Activated CD8-positive, alpha-beta T cell treated with anti-CD3 and anti-CD28 coated beads for 36 hours (primary cell): ENCODE measurements around the gene GPR31. TPM values are rescaled to one million over a fixed set of nuclear protein-coding genes. Genes with fewer than 3 reads are reported as not detected.
A peak's percentile ranks its signal among the peaks of the same experiment; 100 is the strongest.

Experiments
- ATAC-seq: fragments of 200-7000 bp; cut with Tn5 transposase; one replicate; pipeline ENCODE4 v1.10.0; 2021; ENCODE audit warnings: mild to moderate bottlenecking, moderate library complexity
- CTCF ChIA-PET: fragments of 350-600 bp; sonication (Branson Sonifier 250); formaldehyde crosslinking; loops from one replicate; lab custom pipeline; 2021; ENCODE audit warnings: antibody characterized with exemption; lab: Charles Lee
- POLR2A ChIA-PET: fragments of 350-600 bp; sonication (Branson Sonifier 250); formaldehyde crosslinking; loops from one replicate; lab custom pipeline; 2021; ENCODE audit warnings: antibody characterized with exemption; lab: Charles Lee
- DNase-seq: peaks from one replicate; pipeline ENCODE4 v3.0.0-alpha.2; 2020
- H3K27ac Mint-ChIP-seq: one replicate; pipeline ENCODE4 v1.8.0; 2021; ENCODE audit warnings: mild to moderate bottlenecking, mixed read lengths
- H3K27me3 Mint-ChIP-seq: one replicate; pipeline ENCODE4 v1.8.0; 2021; ENCODE audit warnings: mixed read lengths
- H3K36me3 Mint-ChIP-seq: one replicate; pipeline ENCODE4 v1.8.0; 2021; ENCODE audit warnings: low read depth, mixed read lengths
- H3K4me1 Mint-ChIP-seq: one replicate; pipeline ENCODE4 v1.8.0; 2021; ENCODE audit warnings: low read depth, mixed read lengths
- H3K4me3 Mint-ChIP-seq: one replicate; pipeline ENCODE4 v1.8.0; 2021; ENCODE audit warnings: mild to moderate bottlenecking, moderate library complexity, mixed read lengths
- H3K9me3 Mint-ChIP-seq: one replicate; pipeline ENCODE4 v1.8.0; 2021; ENCODE audit warnings: mixed read lengths
- intact Hi-C: fragments of 100-400 bp; cut with micrococcal nuclease; formaldehyde crosslinking; loops from one replicate; pipeline ENCODE4 v1.10.0; 2022
- total RNA-seq, 2 experiments: library from RNA; stranded (reverse); gene quantifications; one replicate each; pipeline ENCODE4 v1.2.3, GENCODE V29; 2021
- TF ChIP-seq, protein P1 (sequence below): fragments of 200-600 bp; IDR thresholded peaks from one replicate; pipeline ENCODE4 v1.8.0; 2022; ENCODE audit warnings: antibody characterized with exemption, mild to moderate bottlenecking

GPR31 gene
- total RNA-seq, 2 experiments from 2014 or later = not detected

DNA sequence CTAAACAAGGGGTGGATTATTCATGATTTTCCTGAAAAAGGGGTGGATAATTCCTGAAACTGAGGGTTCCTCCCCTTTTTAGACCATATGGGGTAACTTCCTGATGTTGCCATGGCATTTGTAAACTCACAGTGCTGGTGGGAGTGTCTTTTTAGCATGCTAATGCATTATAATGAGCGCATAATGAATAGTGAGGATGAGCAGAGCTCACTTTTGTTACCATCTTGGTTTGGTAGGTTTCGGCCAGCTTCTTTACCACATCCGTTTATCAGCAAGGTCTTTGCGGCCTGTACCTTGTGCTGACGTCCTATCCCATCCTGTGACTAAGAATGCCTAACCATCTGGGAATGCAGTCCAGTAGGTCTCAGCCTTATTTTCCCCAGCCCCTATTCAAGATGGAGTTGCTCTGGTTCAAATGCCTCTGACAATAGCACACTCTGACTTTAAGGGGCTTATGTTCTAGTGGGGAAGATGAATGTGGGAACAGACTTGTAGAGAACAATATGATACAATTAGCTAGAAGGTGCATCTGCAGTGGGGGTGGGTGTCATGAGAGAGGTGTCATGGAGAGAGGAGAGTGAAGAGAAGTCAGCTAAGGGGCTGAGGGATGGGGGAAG lies 4.2 kb upstream of the GPR31 start:
- Mint-ChIP-seq H3K9me3 (no peaks in the 10 kb centered on the region), H3K4me3 (no peak overlapping the region), H3K4me1 (no peaks in the 10 kb centered on the region), H3K27ac (no peak overlapping the region), H3K36me3 (no peaks in the 10 kb centered on the region), H3K27me3 (no peaks in the 10 kb centered on the region)
- CTCF ChIA-PET = interaction anchor here (0.7 kb wide), 1 partner anchor 29 kb away, joined by 3 read pairs; no protein-coding TSS in a partner anchor
- TF ChIP-seq, protein P1, sequence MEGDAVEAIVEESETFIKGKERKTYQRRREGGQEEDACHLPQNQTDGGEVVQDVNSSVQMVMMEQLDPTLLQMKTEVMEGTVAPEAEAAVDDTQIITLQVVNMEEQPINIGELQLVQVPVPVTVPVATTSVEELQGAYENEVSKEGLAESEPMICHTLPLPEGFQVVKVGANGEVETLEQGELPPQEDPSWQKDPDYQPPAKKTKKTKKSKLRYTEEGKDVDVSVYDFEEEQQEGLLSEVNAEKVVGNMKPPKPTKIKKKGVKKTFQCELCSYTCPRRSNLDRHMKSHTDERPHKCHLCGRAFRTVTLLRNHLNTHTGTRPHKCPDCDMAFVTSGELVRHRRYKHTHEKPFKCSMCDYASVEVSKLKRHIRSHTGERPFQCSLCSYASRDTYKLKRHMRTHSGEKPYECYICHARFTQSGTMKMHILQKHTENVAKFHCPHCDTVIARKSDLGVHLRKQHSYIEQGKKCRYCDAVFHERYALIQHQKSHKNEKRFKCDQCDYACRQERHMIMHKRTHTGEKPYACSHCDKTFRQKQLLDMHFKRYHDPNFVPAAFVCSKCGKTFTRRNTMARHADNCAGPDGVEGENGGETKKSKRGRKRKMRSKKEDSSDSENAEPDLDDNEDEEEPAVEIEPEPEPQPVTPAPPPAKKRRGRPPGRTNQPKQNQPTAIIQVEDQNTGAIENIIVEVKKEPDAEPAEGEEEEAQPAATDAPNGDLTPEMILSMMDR = no peak
- DNase-seq = no peak
- intact Hi-C loops = no loop called here
- POLR2A ChIA-PET = no interaction called here
- ATAC-seq = no peak

DNA sequence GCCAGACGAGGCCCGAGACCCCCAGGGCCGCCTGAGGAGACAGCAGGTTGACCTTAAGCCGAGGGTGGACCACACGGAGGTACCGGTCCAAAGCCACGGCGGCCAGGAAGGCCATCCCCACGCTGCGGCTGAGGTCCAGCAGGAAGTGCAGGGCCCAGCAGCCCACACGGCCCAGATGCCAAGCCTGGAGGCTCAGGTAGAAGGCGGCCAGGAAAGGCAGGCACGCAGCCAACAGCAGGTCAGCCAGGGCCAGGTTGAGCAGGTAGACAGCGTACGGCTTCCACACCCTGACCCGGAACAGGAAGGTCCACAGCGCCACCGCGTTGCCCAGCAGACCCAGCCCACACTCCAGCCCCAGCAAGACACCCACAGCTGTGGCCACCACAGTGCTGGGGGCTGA lies 366 bp downstream of the GPR31 start:
- peaks cover 14% of the 10 kb centered on the region for H3K4me1 Mint-ChIP-seq
- DNase-seq (no peak), ATAC-seq (no peak)
- intact Hi-C loops = no loop called here
- ChIA-PET CTCF (no interaction called here), POLR2A (no interaction called here)
- no peaks in the 10 kb centered on the region for H3K9me3 Mint-ChIP-seq
- no peaks in the 10 kb centered on the region for H3K27me3 Mint-ChIP-seq
- H3K4me3 Mint-ChIP-seq = no peak overlapping the region
- no peak overlapping the region for H3K27ac Mint-ChIP-seq
- TF ChIP-seq, protein P1 = no peak
- H3K36me3 Mint-ChIP-seq = no peaks in the 10 kb centered on the region

DNA sequence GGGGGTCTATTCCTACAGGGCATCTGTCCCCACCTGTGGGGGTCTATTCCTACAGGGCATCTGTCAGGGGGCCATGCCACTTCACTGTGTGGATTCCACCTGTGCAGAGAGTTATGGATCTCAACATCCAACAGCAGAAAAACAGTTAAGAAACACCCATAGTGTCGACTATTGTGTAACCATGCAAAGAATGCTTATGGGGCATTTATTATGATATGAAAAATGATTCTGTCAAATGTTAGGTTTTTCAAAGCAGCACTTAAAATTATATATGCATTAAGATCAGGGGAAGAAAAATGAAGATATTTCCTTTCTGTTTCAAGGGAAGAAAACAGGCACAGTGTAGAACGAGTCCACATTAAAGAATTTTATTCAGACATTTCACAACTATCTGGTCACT lies 2.9 kb downstream of the GPR31 start:
- Mint-ChIP-seq H3K9me3 (no peaks in the 10 kb centered on the region), H3K36me3 (no peaks in the 10 kb centered on the region), H3K27me3 (no peaks in the 10 kb centered on the region), H3K4me1 (peaks cover 22% of the 10 kb centered on the region), H3K4me3 (no peak overlapping the region), H3K27ac (no peak overlapping the region)
- ChIA-PET CTCF (no interaction called here), POLR2A (no interaction called here)
- intact Hi-C loops = no loop called here
- TF ChIP-seq, protein P1 = no peak
- ATAC-seq (no peak), DNase-seq (no peak)

DNA sequence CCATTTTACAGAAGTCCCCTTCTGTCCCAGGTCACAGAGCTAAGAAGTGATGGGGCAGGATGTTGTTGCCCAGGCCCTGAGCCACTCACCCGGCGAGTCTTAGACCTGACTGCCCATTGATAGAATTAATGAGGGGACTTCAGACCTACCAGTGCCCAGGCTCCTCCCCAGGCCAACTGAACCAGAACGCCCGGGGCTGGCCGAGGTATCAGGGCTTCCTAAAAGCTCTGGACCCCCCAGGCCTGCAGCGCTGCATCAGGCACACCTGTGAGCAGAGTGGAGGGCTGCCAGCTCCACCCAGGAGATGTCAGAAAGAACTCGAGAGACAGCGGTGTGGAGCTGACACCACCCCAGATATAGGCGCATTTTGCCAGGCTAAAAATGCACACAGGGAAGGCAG lies 3.5 kb downstream of the GPR31 start:
- H3K4me3 Mint-ChIP-seq = no peak overlapping the region
- H3K27me3 Mint-ChIP-seq = no peaks in the 10 kb centered on the region
- H3K4me1 Mint-ChIP-seq = peaks cover 22% of the 10 kb centered on the region
- ChIA-PET CTCF (no interaction called here), POLR2A (no interaction called here)
- no peaks in the 10 kb centered on the region for H3K9me3 Mint-ChIP-seq
- no peak for DNase-seq
- H3K36me3 Mint-ChIP-seq = no peaks in the 10 kb centered on the region
- no peak overlapping the region for H3K27ac Mint-ChIP-seq
- TF ChIP-seq, protein P1 = no peak
- ATAC-seq = no peak
- intact Hi-C loops = no loop called here

DNA sequence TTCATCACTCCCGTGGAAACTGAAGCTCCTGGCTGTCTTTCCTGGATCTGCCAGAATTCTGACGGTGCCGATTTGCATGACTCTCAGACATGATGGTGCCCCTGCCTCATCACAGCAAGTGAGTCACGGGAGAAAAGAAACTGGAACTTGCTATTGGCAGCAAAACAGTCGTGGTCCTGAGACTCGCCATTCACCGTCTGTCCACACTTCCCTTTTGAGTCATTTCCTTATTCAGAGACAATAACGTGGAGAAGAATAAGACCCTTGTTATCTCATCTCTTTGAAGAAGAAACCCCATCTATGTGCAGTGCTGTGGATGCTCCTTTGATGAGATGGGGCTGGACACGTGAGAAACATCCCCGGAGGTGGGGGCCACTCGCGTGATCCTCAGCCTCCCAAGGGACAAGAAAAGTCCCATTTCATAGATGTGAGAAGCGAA lies 4.2 kb downstream of the GPR31 start:
- Mint-ChIP-seq H3K4me3 (peak overlapping the region; percentile 50), H3K9me3 (no peaks in the 10 kb centered on the region), H3K27ac (peak overlapping the region; percentile 55), H3K4me1 (peaks cover 22% of the 10 kb centered on the region), H3K36me3 (no peaks in the 10 kb centered on the region), H3K27me3 (no peaks in the 10 kb centered on the region)
- POLR2A ChIA-PET = interaction anchor here (1.4 kb wide), 1 partner anchor 10 kb away, joined by 3 read pairs; no protein-coding TSS in a partner anchor
- ATAC-seq (peak; percentile 49), DNase-seq (peak; percentile 36)
- CTCF ChIA-PET = no interaction called here
- intact Hi-C loops = no loop called here
- TF ChIP-seq, protein P1 = no peak
